Naive thymus-derived CD4-positive, alpha-beta T cell (primary cell): ENCODE results near the gene UGT1A10. TPM values are rescaled to one million over a fixed set of nuclear protein-coding genes. Genes with fewer than 3 reads are reported as not detected.
A peak's percentile ranks its signal among the peaks of the same experiment; 100 is the strongest.
"Not testable (repeated sequence)": the region's sequence is repeated elsewhere in the genome, so short reads cannot be mapped to it uniquely, and the experiment has no call there.

ENCODE experiments used
- ATAC-seq: fragments of 150-1000 bp; cut with Tn5 transposase; 2 replicates; pipeline ENCODE4 v1.10.0; 2021; ENCODE audit warnings: mild to moderate bottlenecking, moderate library complexity
- CTCF ChIA-PET: fragments of 350-600 bp; sonication (Branson Sonifier 250); formaldehyde crosslinking; loops from one replicate; lab custom pipeline; 2021; ENCODE audit warnings: antibody characterized with exemption; lab: Charles Lee
- POLR2A ChIA-PET: fragments of 350-600 bp; sonication (Branson Sonifier 250); formaldehyde crosslinking; loops from one replicate; lab custom pipeline; 2021; ENCODE audit warnings: antibody characterized with exemption, inconsistent platforms; lab: Charles Lee
- DNase-seq, 9 donors: peaks; one replicate each; pipeline versions ENCODE4 v3.0.0 to v3.0.0-alpha.2; 2020 to 2022; ENCODE audit warnings: mixed read lengths in 1 of 9
- H3K27ac ChIP-seq: one replicate; pipeline ENCODE4 v1.7.0; 2013; ENCODE audit warnings: mild to moderate bottlenecking, low read depth, low read length, moderate library complexity
- H3K27me3 ChIP-seq, 2 donors: one replicate each; pipeline ENCODE4 v1.7.0; 2013; ENCODE audit warnings: low read length in 2 of 2, mild to moderate bottlenecking in 2 of 2, moderate library complexity in 2 of 2; ENCODE audit not compliant: control insufficient read depth in 2 of 2, insufficient read depth in 2 of 2
- H3K36me3 ChIP-seq, 3 experiments: 1 replicate in 2 of 3; 2 replicates in 1 of 3; pipeline ENCODE4 v1.7.0; 2013; ENCODE audit warnings: low read length in 3 of 3, mild to moderate bottlenecking in 3 of 3, moderate library complexity in 1 of 3; ENCODE audit not compliant: insufficient read depth in 3 of 3, control insufficient read depth in 2 of 3
- H3K4me1 ChIP-seq, 2 donors: one replicate each; pipeline ENCODE4 v1.7.0; 2013; ENCODE audit warnings: low read length in 2 of 2, mild to moderate bottlenecking in 2 of 2, moderate library complexity in 1 of 2; ENCODE audit not compliant: control insufficient read depth in 2 of 2, insufficient read depth in 2 of 2
- H3K4me3 ChIP-seq: 2 replicates; pipeline ENCODE4 v1.7.0; 2013; ENCODE audit warnings: mild to moderate bottlenecking, low read length
- H3K9me3 ChIP-seq, 3 experiments: 1 replicate in 2 of 3; 2 replicates in 1 of 3; pipeline ENCODE4 v1.7.0; 2013; ENCODE audit warnings: low read length in 3 of 3; ENCODE audit not compliant: control insufficient read depth in 2 of 3
- H3K27ac Mint-ChIP-seq, 9 donors: one replicate each; pipeline ENCODE4 v1.8.0; 2020 to 2022; ENCODE audit warnings: mixed read lengths in 9 of 9, mild to moderate bottlenecking in 8 of 9, moderate library complexity in 5 of 9, inconsistent platforms in 2 of 9
- H3K27me3 Mint-ChIP-seq, 5 donors: one replicate each; pipeline ENCODE4 v1.8.0; 2021 to 2022; ENCODE audit warnings: mixed read lengths in 5 of 5, mild to moderate bottlenecking in 1 of 5
- H3K36me3 Mint-ChIP-seq, 5 donors: one replicate each; pipeline ENCODE4 v1.8.0; 2020 to 2022; ENCODE audit warnings: mixed read lengths in 5 of 5, mild to moderate bottlenecking in 3 of 5, inconsistent platforms in 1 of 5
- H3K4me1 Mint-ChIP-seq, 7 donors: one replicate each; pipeline ENCODE4 v1.8.0; 2020 to 2022; ENCODE audit warnings: mixed read lengths in 7 of 7, mild to moderate bottlenecking in 3 of 7, inconsistent platforms in 1 of 7
- H3K4me3 Mint-ChIP-seq, 10 donors: one replicate each; pipeline ENCODE4 v1.8.0; 2020 to 2022; ENCODE audit warnings: mild to moderate bottlenecking in 10 of 10, mixed read lengths in 10 of 10, moderate library complexity in 6 of 10, inconsistent platforms in 2 of 10
- H3K9me3 Mint-ChIP-seq, 11 donors: one replicate each; pipeline ENCODE4 v1.8.0; 2020 to 2022; ENCODE audit warnings: mixed read lengths in 11 of 11, mild to moderate bottlenecking in 4 of 11, inconsistent platforms in 1 of 11, moderate library complexity in 1 of 11
- intact Hi-C, 2 donors: fragments of 100-400 bp; cut with micrococcal nuclease; formaldehyde crosslinking; loops; one replicate each; pipeline ENCODE4 v1.15.1; 2023
- polyA plus RNA-seq, 2 donors: library from polyadenylated mRNA; unstranded; fragments of 300-500 nt; fragmentation: Illumina TruSeq; gene quantifications; one replicate each; pipeline ENCODE4 v1.2.3, GENCODE V29; 2021
- total RNA-seq, 6 experiments: library from RNA in 5 of 6; stranded (reverse) in 5 of 6; gene quantifications; 1 replicate in 5 of 6; 2 replicates in 1 of 6; pipeline ENCODE4 v1.2.3 and lab custom pipeline; 2021 to 2026

Gene UGT1A10
- total and polyA plus RNA-seq, 7 experiments from 2014 or later = not detected

DNA sequence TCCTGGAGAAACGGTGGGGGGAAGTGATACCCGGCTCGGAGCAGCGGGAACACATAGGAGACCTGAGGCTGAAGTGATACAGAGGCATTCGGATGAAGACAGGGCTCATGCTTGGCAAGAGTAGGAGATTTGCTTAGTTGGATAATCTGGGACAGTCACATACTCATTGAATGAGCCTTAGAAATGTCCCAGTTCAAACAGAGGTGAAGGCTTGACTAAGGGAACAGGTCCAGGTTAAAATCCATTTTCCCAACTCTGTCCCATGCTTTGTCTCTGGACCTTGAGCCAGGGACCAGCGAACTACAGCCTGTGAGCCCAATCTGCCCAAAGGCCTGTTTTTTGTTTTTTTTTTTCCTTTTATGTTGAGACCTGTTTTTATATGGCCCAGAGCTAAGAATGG, 57.7 kb downstream of the UGT1A10 start:
- Mint-ChIP-seq H3K4me3 (no peak overlapping the region), H3K9me3 (no peaks in the 10 kb centered on the region), H3K27me3 (peaks cover 0 to 26% (median 3%) of the 10 kb centered on the region in 5 donors), H3K36me3 (peaks cover 0 to 3% (median 0%) of the 10 kb centered on the region in 5 donors), H3K4me1 (no peaks in the 10 kb centered on the region), H3K27ac (peak overlapping the region in 1 of 9 donors; percentile 77)
- DNase-seq (no peak), ATAC-seq (no peak)
- Histone ChIP-seq H3K4me3 (no peak overlapping the region), H3K4me1 (no peaks in the 10 kb centered on the region), H3K36me3 (no peaks in the 10 kb centered on the region), H3K9me3 (no peaks in the 10 kb centered on the region), H3K27me3 (no peaks in the 10 kb centered on the region), H3K27ac (no peak overlapping the region)
- CTCF ChIA-PET = no interaction called here
- POLR2A ChIA-PET = no interaction called here
- intact Hi-C loops = no loop called here

DNA sequence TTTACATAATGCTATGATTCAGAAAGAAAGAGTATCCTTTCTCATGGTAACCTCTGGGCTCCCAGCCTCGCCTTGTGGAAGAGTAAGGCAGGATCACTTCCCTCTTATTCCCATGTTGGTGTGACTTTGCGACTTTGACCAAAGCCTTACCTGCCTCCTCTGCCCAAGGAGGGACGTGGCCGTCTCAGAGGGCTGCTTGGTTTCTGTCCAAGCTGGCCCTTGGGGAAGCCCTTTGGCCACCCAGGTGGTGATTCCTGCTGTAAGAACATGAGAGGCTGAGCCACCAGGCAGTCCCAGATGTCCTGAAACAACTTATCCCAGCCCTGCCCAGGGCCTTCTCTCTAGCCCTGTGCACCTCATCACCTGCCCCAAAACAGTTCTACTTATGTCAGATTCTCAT, 62.5 kb downstream of the UGT1A10 start:
- Histone ChIP-seq H3K27me3 (no peaks in the 10 kb centered on the region), H3K4me3 (no peak overlapping the region), H3K27ac (no peak overlapping the region), H3K4me1 (no peaks in the 10 kb centered on the region), H3K9me3 (no peaks in the 10 kb centered on the region), H3K36me3 (no peaks in the 10 kb centered on the region)
- Mint-ChIP-seq H3K4me3 (no peak overlapping the region), H3K9me3 (peaks cover 0 to 2% (median 0%) of the 10 kb centered on the region in 11 donors), H3K27me3 (peaks cover 7 to 30% (median 12%) of the 10 kb centered on the region in 5 donors), H3K27ac (no peak overlapping the region), H3K36me3 (peaks cover 0 to 3% (median 0%) of the 10 kb centered on the region in 5 donors), H3K4me1 (no peaks in the 10 kb centered on the region)
- POLR2A ChIA-PET = no interaction called here
- intact Hi-C loops = no loop called here
- ATAC-seq (no peak), DNase-seq (no peak)
- CTCF ChIA-PET = no interaction called here

DNA sequence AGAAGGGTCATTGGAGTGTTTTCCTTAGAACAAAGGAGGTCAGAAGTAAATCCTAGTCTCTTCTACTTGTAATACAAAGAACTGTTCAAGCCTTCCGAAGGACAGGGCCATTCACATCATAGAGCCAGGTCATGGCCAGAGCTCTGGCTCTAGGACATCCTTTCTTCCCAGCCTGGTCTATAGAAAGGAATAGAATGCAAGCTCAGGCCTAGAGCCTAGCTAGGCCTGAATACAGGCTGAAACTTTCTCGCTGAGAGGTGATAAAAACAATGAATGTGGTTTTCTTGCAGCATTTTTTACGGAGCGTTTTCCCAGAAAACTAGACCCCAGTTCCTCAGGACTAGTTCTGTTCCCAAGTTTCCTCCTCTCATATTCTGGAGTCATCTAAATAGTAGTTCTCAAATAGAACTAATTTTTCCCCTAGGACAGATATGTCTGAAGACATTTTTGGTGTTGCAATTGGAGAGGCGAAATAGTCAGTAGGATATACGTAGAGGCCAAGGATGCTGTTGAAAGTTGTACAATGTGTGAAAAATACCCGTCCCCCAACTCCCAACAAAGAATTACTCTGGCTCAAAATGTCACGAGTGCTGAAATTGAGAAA, 63.3 kb downstream of the UGT1A10 start:
- Histone ChIP-seq H3K4me3 (no peak overlapping the region), H3K27ac (no peak overlapping the region), H3K4me1 (no peaks in the 10 kb centered on the region), H3K27me3 (no peaks in the 10 kb centered on the region), H3K36me3 (no peaks in the 10 kb centered on the region), H3K9me3 (no peaks in the 10 kb centered on the region)
- H3K27me3 Mint-ChIP-seq = peaks cover 12 to 33% (median 14%) of the 10 kb centered on the region in 5 donors
- H3K9me3 Mint-ChIP-seq = peaks cover 0 to 8% (median 3%) of the 10 kb centered on the region in 11 donors
- peaks cover 0 to 5% (median 3%) of the 10 kb centered on the region in 5 donors for H3K36me3 Mint-ChIP-seq
- H3K4me1 Mint-ChIP-seq = no peaks in the 10 kb centered on the region
- ATAC-seq = no peak
- CTCF ChIA-PET = interaction anchor here (0.7 kb wide), 1 partner anchor 1139 kb away, joined by 4 read pairs; no protein-coding TSS in a partner anchor
- intact Hi-C loops = no loop called here
- H3K27ac Mint-ChIP-seq = peak overlapping the region in 1 of 9 donors; percentile 9
- no peak overlapping the region for H3K4me3 Mint-ChIP-seq
- POLR2A ChIA-PET = no interaction called here
- no peak for DNase-seq

DNA sequence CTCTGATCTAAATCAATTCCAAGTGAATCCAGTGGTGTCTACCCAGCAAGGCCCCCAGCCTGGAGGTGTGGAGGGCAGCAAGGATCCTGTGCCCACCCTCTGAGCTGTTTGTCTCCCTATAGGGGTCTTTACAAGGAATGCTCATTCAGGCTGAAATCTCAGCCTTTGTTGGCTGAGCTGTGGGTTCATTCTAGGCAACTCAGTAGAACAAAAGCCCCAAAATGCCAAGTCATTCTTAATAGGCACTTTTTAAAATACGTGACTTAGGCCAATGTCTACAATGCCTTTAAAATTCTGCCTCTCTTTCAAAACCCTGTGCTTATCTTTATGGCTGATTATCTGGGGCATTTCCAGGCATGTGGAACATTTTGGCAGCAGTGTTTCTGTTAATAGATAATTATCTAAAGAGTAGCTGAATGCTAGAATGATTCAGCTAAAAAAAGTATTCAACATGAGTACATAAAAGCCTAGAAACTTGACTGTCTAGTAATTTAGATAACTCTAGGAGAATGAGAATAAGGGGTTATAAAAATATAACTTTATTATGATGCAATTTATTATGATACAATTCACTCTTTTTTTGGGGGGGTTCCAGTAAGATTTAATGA, 63.9 kb downstream of the UGT1A10 start:
- Histone ChIP-seq H3K9me3 (no peaks in the 10 kb centered on the region), H3K4me3 (no peak overlapping the region), H3K36me3 (no peaks in the 10 kb centered on the region), H3K27me3 (no peaks in the 10 kb centered on the region), H3K27ac (no peak overlapping the region), H3K4me1 (no peaks in the 10 kb centered on the region)
- intact Hi-C loops = no loop called here
- peaks cover 0 to 10% (median 3%) of the 10 kb centered on the region in 11 donors for H3K9me3 Mint-ChIP-seq
- H3K27me3 Mint-ChIP-seq = peaks cover 12 to 33% (median 14%) of the 10 kb centered on the region in 5 donors
- no peaks in the 10 kb centered on the region for H3K4me1 Mint-ChIP-seq
- H3K27ac Mint-ChIP-seq = no peak overlapping the region
- CTCF ChIA-PET = no interaction called here
- POLR2A ChIA-PET = no interaction called here
- H3K4me3 Mint-ChIP-seq = no peak overlapping the region
- peaks cover 0 to 5% (median 3%) of the 10 kb centered on the region in 5 donors for H3K36me3 Mint-ChIP-seq
- DNase-seq (no peak), ATAC-seq (peak; percentile 53)

DNA sequence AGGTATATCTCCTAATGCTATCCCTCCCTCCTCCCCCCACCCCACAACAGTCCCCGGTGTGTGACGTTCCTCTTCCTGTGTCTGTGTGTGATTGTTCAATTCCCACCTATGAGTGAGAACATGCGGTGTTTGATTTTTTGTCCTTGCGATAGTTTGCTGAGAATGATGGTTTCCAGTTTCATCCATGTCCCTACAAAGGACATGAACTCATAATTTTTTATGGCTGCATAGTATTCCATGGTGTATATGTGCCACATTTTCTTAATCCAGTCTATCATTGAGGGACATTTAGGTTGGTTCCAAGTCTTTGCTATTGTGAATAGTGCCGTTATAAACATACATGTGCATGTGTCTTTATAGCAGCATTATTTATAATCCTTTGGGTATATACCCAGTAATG, 64.6 kb downstream of the UGT1A10 start:
- H3K36me3 ChIP-seq, H3K4me1 Mint-ChIP-seq, ATAC-seq, H3K27me3 ChIP-seq, H3K4me3 ChIP-seq, H3K27ac ChIP-seq, CTCF ChIA-PET, POLR2A ChIA-PET, DNase-seq, H3K4me3 Mint-ChIP-seq, H3K36me3 Mint-ChIP-seq, intact Hi-C loops, H3K9me3 ChIP-seq, H3K27ac Mint-ChIP-seq, H3K4me1 ChIP-seq: not testable (repeated sequence)
- H3K27me3 Mint-ChIP-seq = peaks cover 12 to 33% (median 14%) of the 10 kb centered on the region in 5 donors
- peaks cover 0 to 10% (median 3%) of the 10 kb centered on the region in 11 donors for H3K9me3 Mint-ChIP-seq

DNA sequence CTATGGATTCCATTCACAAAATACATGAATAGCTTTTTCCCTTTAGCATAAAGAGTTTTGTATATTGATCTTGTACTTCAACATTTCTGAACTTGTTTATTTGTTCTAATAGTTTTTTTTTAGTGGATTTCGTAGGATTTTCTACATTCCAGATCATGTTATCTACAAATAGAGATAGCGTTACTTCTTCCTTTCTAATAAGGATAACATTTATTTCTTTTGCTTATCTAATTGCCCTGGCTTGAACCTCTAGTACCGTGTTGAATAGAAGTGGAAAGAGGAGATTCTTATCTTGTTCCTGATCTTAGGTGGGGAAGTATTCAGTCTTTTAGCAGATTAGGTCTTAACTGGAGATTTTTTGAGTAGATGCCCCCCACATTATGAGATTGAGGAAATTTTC, 66.0 kb downstream of the UGT1A10 start:
- Histone ChIP-seq H3K4me1 (no peaks in the 10 kb centered on the region), H3K27ac (no peak overlapping the region), H3K4me3 (no peak overlapping the region), H3K36me3 (no peaks in the 10 kb centered on the region), H3K9me3 (no peaks in the 10 kb centered on the region), H3K27me3 (peaks cover 0 to 4% of the 10 kb centered on the region in 2 donors)
- intact Hi-C loops = no loop called here
- no peak overlapping the region for H3K4me3 Mint-ChIP-seq
- peaks cover 12 to 25% (median 14%) of the 10 kb centered on the region in 5 donors for H3K27me3 Mint-ChIP-seq
- ATAC-seq (no peak), DNase-seq (no peak)
- H3K9me3 Mint-ChIP-seq = peaks cover 0 to 10% (median 3%) of the 10 kb centered on the region in 11 donors
- H3K27ac Mint-ChIP-seq = no peak overlapping the region
- ChIA-PET POLR2A (no interaction called here), CTCF (no interaction called here)
- peaks cover 0 to 5% (median 0%) of the 10 kb centered on the region in 5 donors for H3K36me3 Mint-ChIP-seq
- no peaks in the 10 kb centered on the region for H3K4me1 Mint-ChIP-seq
